K562 (cell line): ENCODE measurements around the gene SLC6A6. TPM values are rescaled to one million over a fixed set of nuclear protein-coding genes. Genes with fewer than 3 reads are reported as not detected.

ENCODE experiments used
- ARID3B ChIP-seq: fragments of 250-450 bp; sonication (Bioruptor Pico); IDR thresholded peaks from 2 replicates; pipeline ENCODE4 v1.4.0; 2020; ENCODE audit warnings: borderline replicate concordance
- DACH1 ChIP-seq: fragments of 450-650 bp; IDR thresholded peaks from 2 replicates; pipeline ENCODE4 v1.6.1; 2018; ENCODE audit not compliant: partially characterized antibody
- DDX20 ChIP-seq: fragments of 450-650 bp; IDR thresholded peaks from 2 replicates; pipeline ENCODE4 v1.6.1; 2016; ENCODE audit warnings: missing genetic modification characterization, low read depth, mild to moderate bottlenecking, missing compliant biosample characterization, moderate library complexity
- ESRRA ChIP-seq: fragments of 450-650 bp; IDR thresholded peaks from 2 replicates; pipeline ENCODE4 v1.6.1; 2014; ENCODE audit warnings: low read depth, mild to moderate bottlenecking, moderate library complexity, borderline replicate concordance
- GABPB2 ChIP-seq: fragments of 250-450 bp; sonication (Bioruptor Pico); conservative IDR thresholded peaks from 2 replicates; pipeline ENCODE4 v1.5.1; 2021; ENCODE audit warnings: mild to moderate bottlenecking
- GTF2B ChIP-seq: IDR thresholded peaks from 2 replicates; pipeline ENCODE4 v1.6.1; 2011; ENCODE audit not compliant: insufficient read length; ENCODE audit errors: extremely low read depth
- HDAC1 ChIP-seq, 2 experiments: fragments of 450-650 bp; IDR thresholded peaks; 2 replicates each; pipeline ENCODE4 v1.6.1; 2016 to 2017; ENCODE audit warnings: inconsistent platforms in 1 of 2, mild to moderate bottlenecking in 1 of 2, moderate library complexity in 1 of 2
- MCM7 ChIP-seq, 2 experiments: fragments of 450-650 bp; IDR thresholded peaks; 2 replicates each; pipeline ENCODE4 v1.6.1; 2016 to 2018
- MGA ChIP-seq: fragments of 450-650 bp; IDR thresholded peaks from 2 replicates; pipeline ENCODE4 v1.6.1; 2016; ENCODE audit warnings: mild to moderate bottlenecking, moderate library complexity
- NUFIP1 ChIP-seq: fragments of 450-650 bp; IDR thresholded peaks from 2 replicates; pipeline ENCODE4 v1.6.1; 2018; ENCODE audit not compliant: partially characterized antibody
- ZC3H8 ChIP-seq: fragments of 450-650 bp; IDR thresholded peaks from 2 replicates; pipeline ENCODE4 v1.6.1; 2017
- ZNF197 ChIP-seq: fragments of 200-800 bp; sonication (Bioruptor generic); IDR thresholded peaks from 2 replicates; pipeline ENCODE4 v1.6.1; 2016; ENCODE audit warnings: low read depth, missing genetic modification characterization, missing compliant biosample characterization
- ZNF77 ChIP-seq: fragments of 250-450 bp; sonication (Bioruptor Pico); IDR thresholded peaks from 2 replicates; pipeline ENCODE4 v1.5.0; 2020
- polyA plus RNA-seq, 8 experiments: library from polyadenylated mRNA; depleted of rRNA in 4 of 8; stranded (reverse) in 5 of 8; unstranded in 3 of 8; fragments of >200 nt; fragmentation: Nextera tagmentation in 2 of 8; fragmentation: Illumina TruSeq in 1 of 8; extraction: Ambion mirVana in 2 of 8; extraction: Trizol in 1 of 8; gene quantifications; 2 replicates each; pipeline versions ENCODE4 v1.2.1 to v1.2.3, GENCODE V29; 2011 to 2014; ENCODE audit warnings: inconsistent platforms in 1 of 8, missing spikeins in 1 of 8
- total RNA-seq, 7 experiments: library from RNA; depleted of rRNA in 6 of 7; stranded (reverse); fragments of >200 nt in 6 of 7; fragmentation: Illumina TruSeq in 2 of 7; extraction: Trizol in 2 of 7; gene quantifications; 2 replicates each; pipeline versions ENCODE4 v1.2.1 to v1.2.3, GENCODE V29; 2011 to 2021; ENCODE audit warnings: low replicate concordance in 1 of 7
- TF ChIP-seq, protein P1 (sequence below): fragments of 250-450 bp; sonication (Bioruptor Pico); IDR thresholded peaks from 2 replicates; pipeline ENCODE4 v1.8.0; 2021; ENCODE audit warnings: moderate library complexity, mild to moderate bottlenecking, inconsistent platforms

SLC6A6 gene
- total and polyA plus RNA-seq, 9 of the 15 experiments (the other 6 are each of a cell fraction or from before 2014, with no cell fraction given) = 12.3 to 203 (median 93.2) TPM

DNA sequence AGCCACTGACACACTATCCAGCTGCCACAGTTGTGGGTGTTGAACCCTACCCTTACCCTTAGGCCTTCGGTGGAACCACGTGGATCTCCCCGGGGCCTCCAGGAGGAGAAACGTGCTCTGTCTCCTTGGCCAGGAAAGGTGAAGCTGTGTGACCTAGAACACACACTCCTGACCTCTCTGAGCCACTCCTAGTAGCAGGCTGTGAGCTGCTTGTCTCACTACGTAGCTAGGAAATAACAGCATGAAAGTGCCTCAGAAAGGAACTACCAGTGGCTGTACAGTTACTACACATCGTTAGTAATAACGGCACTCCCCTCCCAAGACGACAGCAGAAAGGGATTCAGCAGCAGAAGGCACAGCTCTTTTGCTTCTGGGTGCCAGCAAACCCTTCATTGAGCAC, 36.2 kb upstream of the SLC6A6 start (continued):
- TF ChIP-seq MGA (no peak), ZC3H8 (no peak), MCM7 (IDR thresholded peaks at IDR 0.05) (no peak), NUFIP1 (no peak), GTF2B (no peak), HDAC1 (IDR thresholded peaks at IDR 0.05) (no peak), DACH1 (no peak), ESRRA (peak; percentile 76), DDX20 (tag) (no peak), ARID3B (CRISPR knock-in tag) (no peak), ZNF197 (CRISPR knock-in tag) (no peak), ZNF77 (CRISPR knock-in tag) (no peak), GABPB2 (CRISPR knock-in tag) (no peak)
- TF ChIP-seq, protein P1, sequence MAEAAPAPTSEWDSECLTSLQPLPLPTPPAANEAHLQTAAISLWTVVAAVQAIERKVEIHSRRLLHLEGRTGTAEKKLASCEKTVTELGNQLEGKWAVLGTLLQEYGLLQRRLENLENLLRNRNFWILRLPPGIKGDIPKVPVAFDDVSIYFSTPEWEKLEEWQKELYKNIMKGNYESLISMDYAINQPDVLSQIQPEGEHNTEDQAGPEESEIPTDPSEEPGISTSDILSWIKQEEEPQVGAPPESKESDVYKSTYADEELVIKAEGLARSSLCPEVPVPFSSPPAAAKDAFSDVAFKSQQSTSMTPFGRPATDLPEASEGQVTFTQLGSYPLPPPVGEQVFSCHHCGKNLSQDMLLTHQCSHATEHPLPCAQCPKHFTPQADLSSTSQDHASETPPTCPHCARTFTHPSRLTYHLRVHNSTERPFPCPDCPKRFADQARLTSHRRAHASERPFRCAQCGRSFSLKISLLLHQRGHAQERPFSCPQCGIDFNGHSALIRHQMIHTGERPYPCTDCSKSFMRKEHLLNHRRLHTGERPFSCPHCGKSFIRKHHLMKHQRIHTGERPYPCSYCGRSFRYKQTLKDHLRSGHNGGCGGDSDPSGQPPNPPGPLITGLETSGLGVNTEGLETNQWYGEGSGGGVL (CRISPR knock-in tag) = no peak
